Prostate gland (tissue), 2 donors: Measurements from ENCODE around the gene PKN3.

ENCODE experiments used
- CTCF ChIP-seq, 4 experiments: fragments of 200-600 bp in 2 of 4; fragments of 450-650 bp in 2 of 4; sonication (generic) in 2 of 4; IDR thresholded peaks; 1 replicate in 3 of 4; 2 replicates in 1 of 4; pipeline ENCODE4 v1.5.1; 2016 to 2019; ENCODE audit warnings: antibody characterized with exemption in 4 of 4, mild to moderate bottlenecking in 2 of 4, moderate library complexity in 2 of 4
- POLR2A ChIP-seq: fragments of 450-650 bp; IDR thresholded peaks from one replicate; pipeline ENCODE4 v1.6.1; 2016; ENCODE audit warnings: antibody characterized with exemption, mild to moderate bottlenecking
- POLR2AphosphoS5 ChIP-seq: sonication (generic); formaldehyde crosslinking; IDR thresholded peaks from one replicate; pipeline ENCODE4 v1.6.1; 2017; ENCODE audit warnings: antibody characterized with exemption

DNA sequence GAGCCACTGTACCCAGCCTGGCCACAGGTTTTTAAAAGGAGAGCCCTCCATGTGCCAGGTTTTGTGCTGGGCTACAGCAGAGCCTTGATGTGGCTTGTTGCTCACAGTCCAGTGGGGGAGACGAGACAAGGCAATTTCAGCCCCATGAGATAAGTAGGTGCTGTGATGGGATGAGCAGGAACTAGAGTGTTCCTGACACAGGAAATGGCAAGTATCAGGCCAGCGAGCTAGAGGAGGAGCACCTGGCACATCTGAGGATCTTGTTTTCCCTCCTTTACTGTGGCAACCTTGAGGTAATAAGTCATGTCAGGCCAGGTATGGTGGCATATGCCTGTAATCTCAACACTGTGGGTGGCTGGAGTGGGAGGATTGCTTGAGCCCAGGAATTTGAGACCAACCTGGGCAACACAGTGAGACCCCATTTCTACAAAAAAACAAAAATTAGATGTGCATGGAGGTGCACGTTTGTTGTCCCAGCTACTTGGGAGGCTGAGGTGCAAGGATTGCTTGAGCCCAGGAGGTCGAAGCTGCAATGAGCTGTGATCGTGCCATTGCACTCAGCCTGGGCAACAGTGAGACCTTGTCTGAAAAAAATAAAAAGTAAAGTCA, 25.4 kb downstream of the PKN3 start:
- TF ChIP-seq POLR2A: no peak
- no peak for TF ChIP-seq CTCF (IDR thresholded peaks at IDR 0.05)
- no peak for TF ChIP-seq POLR2AphosphoS5
